HG02885 (cell line): ENCODE measurements around the gene SLC26A5.
"Not testable (repeated sequence)": the region's sequence is repeated elsewhere in the genome, so short reads cannot be mapped to it uniquely, and the experiment has no call there.

Experiments used
- ATAC-seq: cut with Tn5 transposase; IDR thresholded peaks from one replicate; pipeline ENCODE4 v1.9.1; 2021; ENCODE audit warnings: mild to moderate bottlenecking; ENCODE audit not compliant: unreplicated experiment, poor library complexity

Gene SLC26A5

GRCh38 chr7:103412151-103412550 is 33.9 kb downstream of the SLC26A5 start:
- ATAC-seq, result no peak

GRCh38 chr7:103405789-103406613 is 40.0 kb downstream of the SLC26A5 start:
- not testable (repeated sequence) for ATAC-seq

- ATAC-seq, result not testable (repeated sequence)
Measured at GRCh38 chr7:103399687-103400086, 46.3 kb downstream of the SLC26A5 start.

- ATAC-seq, result no peak
Measured at GRCh38 chr7:103398483-103399127, 47.4 kb downstream of the SLC26A5 start.

GRCh38 chr7:103396471-103396870 is 49.5 kb downstream of the SLC26A5 start:
- ATAC-seq, result no peak

- no peak for ATAC-seq
Measured at GRCh38 chr7:103395071-103395470, 50.9 kb downstream of the SLC26A5 start.

GRCh38 chr7:103394566-103394965 is 51.4 kb downstream of the SLC26A5 start:
- no peak for ATAC-seq

GRCh38 chr7:103391976-103392375 is 54.0 kb downstream of the SLC26A5 start:
- no peak for ATAC-seq

GRCh38 chr7:103391150-103391549 is 54.9 kb downstream of the SLC26A5 start:
- ATAC-seq, result no peak

GRCh38 chr7:103389263-103389662 is 56.7 kb downstream of the SLC26A5 start:
- ATAC-seq, result no peak

- no peak for ATAC-seq
Measured at GRCh38 chr7:103388469-103389140, 57.4 kb downstream of the SLC26A5 start.

- ATAC-seq, result no peak
Measured at GRCh38 chr7:103387242-103387641, 58.8 kb downstream of the SLC26A5 start.

- no peak for ATAC-seq
Measured at GRCh38 chr7:103382032-103382402, 64.0 kb downstream of the SLC26A5 start.

- no peak for ATAC-seq
Measured at GRCh38 chr7:103381280-103382031, 64.6 kb downstream of the SLC26A5 start.

GRCh38 chr7:103380395-103381191 is 65.4 kb downstream of the SLC26A5 start:
- ATAC-seq, result no peak

GRCh38 chr7:103379270-103379975 is 66.6 kb downstream of the SLC26A5 start:
- no peak for ATAC-seq

- ATAC-seq, result no peak
Measured at GRCh38 chr7:103373866-103374643, 72.0 kb downstream of the SLC26A5 start.

GRCh38 chr7:103369432-103369831 is 76.6 kb downstream of the SLC26A5 start:
- no peak for ATAC-seq
